ENCODE data around the gene ZNF322.

Gene ZNF322

DNA sequence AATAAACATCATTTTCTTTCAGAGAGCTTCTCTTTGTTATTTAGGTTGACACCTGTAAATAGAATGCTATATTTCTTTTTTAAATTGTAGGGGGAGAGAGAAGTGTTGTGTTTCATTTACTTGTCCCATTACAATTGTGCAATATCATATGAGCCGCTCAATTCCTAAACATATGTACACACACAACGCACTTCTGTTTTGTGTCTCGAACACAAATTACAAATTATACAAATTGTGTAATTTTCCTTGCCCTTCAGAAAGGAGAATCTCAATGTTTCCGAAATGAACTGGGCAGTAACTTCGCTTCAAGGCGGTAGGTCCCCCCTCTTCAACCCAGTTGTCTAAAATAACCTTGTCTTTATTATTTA, 65.4 kb downstream of the ZNF322 start:
- in situ Hi-C loops (cut with HindIII; ENCODE audit: low pct_unique_long_range_greater_than_20kb, low sequenced_read_pairs): no loop called here
- DNase-seq (ENCODE audit: low read depth in 1 of 2, low spot score in 1 of 2): no peak
- TF ChIP-seq JUND (IDR thresholded peaks at IDR 0.05; ENCODE audit: low read depth): no peak

DNA sequence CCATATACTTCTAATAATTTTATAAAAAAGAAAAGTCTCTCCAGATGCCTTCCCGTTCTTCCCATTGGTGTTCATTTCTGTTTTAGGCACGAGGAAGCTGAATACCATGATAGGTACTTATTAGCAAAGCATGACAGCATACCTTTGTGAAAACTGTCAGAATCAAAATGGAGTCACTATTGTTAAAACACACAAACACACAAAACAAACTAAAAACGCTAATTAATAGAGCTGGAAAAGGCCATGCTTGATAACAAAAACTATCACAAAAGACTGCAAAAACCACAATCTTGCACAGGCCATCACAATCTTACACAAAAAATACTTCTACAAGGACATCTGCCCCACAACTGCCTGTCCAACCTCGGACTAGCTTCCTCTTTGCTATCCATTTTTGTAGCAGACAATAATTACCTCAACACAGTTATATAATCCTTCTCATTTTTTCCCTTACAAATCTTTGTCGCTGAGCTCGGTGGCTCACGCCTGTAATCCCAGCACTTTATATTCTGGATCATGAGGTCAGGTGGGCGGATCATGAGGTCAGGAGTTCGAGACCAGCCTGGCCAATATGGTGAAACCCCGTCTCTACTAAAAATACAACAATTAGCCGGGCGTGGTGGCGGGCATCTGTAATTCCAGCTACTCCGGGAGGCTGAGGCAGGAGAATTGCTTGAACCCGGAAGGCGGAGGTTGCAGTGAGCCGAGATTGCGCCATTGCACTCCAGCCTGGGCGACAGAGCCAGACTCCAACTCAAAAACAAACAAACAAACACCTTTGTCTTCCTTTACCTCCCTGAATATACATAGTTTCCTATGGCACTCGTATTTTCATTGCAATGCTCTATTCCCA, 66.0 kb downstream of the ZNF322 start:
- TF ChIP-seq JUND (IDR thresholded peaks at IDR 0.05; ENCODE audit: low read depth): no peak
- in situ Hi-C loops (cut with HindIII; ENCODE audit: low pct_unique_long_range_greater_than_20kb, low sequenced_read_pairs): no loop called here
- no peak for DNase-seq (ENCODE audit: low read depth in 1 of 2, low spot score in 1 of 2)

DNA sequence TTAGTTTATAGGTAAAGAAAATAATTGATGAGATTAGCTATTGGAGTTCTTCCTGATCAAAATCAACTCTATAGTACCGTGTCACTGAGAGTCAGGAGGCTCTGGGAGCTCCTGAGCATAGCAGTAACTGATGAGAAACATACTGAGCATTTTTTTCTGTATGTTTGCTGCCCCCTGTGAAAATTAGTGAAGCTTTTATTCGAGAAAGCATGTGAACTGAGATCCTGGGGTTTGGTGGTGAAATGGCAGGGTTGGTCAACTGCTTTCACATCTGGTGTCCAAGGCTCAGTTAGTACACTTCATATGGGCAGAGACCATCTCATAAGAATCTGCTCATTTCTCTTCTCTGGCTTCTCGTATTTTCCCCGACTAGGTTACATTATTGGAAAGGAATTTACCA, 66.9 kb downstream of the ZNF322 start:
- no peak for TF ChIP-seq JUND (IDR thresholded peaks at IDR 0.05; ENCODE audit: low read depth)
- DNase-seq (ENCODE audit: low read depth in 1 of 2, low spot score in 1 of 2): no peak
- in situ Hi-C loops (cut with HindIII; ENCODE audit: low pct_unique_long_range_greater_than_20kb, low sequenced_read_pairs): no loop called here

GRCh38 chr6:26588965-26589364, 70.6 kb downstream of the ZNF322 start:
- no peak for TF ChIP-seq JUND (IDR thresholded peaks at IDR 0.05; ENCODE audit: low read depth)
- in situ Hi-C loops (cut with HindIII; ENCODE audit: low pct_unique_long_range_greater_than_20kb, low sequenced_read_pairs): no loop called here
- DNase-seq (ENCODE audit: low read depth in 1 of 2, low spot score in 1 of 2): no peak
